Medulla oblongata (tissue), 1 donor: ENCODE data around the gene DET1.
"Not testable (repeated sequence)": the region's sequence is repeated elsewhere in the genome, so short reads cannot be mapped to it uniquely, and the experiment has no call there.

ENCODE experiments used
- DNase-seq: peaks from one replicate; pipeline ENCODE4 v3.0.0-alpha.2; 2015; ENCODE audit errors: extremely low spot score

DET1 gene

GRCh38 chr15:88546248-88547129 lies at the start of gene DET1:
Gene DET1 (minus strand): TSS chr15:88546681. CDS start chr15:88531705, 14,976 bp downstream.
- peak; percentile 96 for DNase-seq

DNA sequence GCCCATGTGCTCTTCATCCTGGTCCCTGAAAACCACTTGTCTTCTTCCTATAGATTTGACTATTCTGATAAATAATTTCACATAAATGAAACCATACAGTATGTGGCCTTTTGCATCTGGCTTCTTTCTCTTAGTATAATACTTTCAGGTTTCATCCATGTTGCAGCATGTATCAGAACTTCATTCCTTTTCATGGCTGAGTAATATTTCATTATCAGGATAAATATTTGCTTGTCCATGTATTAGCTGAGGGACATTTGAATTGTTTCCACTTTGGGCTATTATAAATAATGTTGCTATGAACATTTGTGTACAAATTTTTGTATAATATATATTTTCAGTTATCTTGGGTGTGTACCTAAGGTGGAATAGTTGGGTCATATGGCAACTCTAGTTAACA lies 44.9 kb upstream of the DET1 start:
- no peak for DNase-seq

GRCh38 chr15:88590759-88591158 lies 44.3 kb upstream of the DET1 start:
- DNase-seq: no peak

DNA sequence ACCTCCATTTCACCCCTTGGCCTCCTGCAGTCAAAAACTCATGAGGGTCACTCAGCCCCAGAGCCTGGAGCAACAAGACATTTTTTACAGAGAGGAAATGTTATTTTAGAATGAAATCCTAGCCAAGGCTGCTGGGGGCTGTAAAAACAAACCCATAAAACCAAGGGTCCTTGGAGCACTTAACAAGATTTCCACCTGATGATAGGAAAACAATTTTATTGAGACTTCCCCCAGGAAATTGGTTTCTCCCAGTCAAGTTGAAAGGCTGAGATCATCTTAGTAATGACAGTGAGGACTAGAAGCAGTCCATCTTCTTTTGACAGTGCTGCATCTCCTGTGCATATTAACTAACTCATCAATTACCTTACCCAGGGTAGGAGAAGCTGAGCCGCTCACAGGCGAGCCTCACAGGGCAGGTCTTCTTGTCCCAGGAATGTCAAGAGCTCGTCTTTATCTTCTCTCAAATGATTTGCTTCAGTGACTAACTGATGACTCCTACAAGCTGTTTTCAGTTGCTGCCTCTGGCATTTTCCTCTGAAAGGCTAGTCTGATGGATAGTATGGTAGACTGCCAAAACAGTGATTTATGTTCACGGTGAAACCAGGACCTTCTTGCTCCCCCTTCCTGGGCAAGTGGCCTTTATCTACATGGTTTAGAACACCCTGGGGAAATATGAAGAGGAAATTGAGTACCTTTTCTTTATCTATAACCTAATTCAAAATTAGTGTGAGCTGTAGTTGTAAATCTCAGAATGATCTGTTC lies 40.1 kb upstream of the DET1 start:
- no peak for DNase-seq

GRCh38 chr15:88580532-88580931 lies 34.1 kb upstream of the DET1 start:
- DNase-seq: no peak

DNA sequence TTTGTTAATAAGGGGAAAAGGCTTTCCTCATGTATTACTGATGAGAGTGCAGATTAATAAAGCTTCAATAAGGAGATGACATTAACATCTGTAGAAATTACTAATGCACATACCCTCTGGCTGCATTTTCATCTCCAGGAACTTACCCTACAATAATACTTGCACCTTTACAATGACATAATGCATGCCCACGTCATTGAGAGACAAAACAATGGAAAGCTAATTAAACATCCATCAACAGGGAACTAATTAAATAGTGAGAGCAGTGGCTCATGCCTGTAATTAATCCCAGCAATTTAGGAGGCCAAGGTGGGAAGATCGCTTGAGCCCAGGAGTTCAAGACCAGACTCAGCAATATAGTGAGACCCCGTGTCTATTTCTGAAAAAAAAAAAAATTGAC lies 32.8 kb upstream of the DET1 start:
- no peak for DNase-seq

- no peak for DNase-seq
Observed at GRCh38 chr15:88574655-88575054, 28.2 kb upstream of the DET1 start.

- no peak for DNase-seq
Observed at GRCh38 chr15:88574077-88574476, 27.6 kb upstream of the DET1 start.

DNA sequence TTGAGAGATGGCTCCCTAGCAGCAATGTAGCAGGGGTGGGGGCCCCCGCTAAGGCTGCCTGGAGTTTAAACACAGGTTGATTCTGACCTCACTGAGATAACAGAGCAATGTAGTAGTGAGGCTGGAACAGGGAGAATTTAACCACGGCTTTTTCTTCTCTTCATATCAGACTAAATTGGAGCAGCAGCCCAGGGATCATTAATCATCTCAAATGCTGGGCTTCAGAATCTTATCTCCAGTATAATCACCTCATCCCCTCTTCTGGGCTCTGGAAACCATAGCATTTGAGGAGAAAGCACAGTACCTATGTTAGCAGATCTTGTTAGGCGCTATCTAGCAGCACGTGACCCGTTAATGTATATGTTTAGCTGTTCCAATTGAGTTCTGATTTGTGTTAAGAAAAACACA lies 25.4 kb upstream of the DET1 start:
- no peak for DNase-seq

GRCh38 chr15:88571153-88571851 lies 24.8 kb upstream of the DET1 start:
- no peak for DNase-seq

DNA sequence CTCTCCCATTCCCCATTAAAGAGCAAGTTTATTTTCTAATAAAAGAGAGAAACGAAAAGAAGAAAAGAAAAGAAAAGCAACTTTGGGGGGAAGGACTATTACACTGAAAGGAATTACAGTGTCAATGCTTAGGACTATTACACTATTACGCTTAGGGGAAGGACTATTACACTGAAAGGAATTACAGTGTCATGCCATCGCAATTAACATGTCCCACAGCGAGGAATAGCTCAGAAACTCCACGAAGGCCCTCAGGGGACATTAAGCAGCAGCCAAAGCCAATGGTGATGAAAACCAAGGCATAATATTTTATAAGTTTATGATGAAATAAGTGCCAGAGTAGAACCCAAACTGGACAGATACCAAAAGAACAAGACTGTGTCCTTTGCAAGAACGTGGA lies 22.1 kb upstream of the DET1 start:
- no peak for DNase-seq

- no peak for DNase-seq
Observed at GRCh38 chr15:88564741-88565140, 18.3 kb upstream of the DET1 start.

DNA sequence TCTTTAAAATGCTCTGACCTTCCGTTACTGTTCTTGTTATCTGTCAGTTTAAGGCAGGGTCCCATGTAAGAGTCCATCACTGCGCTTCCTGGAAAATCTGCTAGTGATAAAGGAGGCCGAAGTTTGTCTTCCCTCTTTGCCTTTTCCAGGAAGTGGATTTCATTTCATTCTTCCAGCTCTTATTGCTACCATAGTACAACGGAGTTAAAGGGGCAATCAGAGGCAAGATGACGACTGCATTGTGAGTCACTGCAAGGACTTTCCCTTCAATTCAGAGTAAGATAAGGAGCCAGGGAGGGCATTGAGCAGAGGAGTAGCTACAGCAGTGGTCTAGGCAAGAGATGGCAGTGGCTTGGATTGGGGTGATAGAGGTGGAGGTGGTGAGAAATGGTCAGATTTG lies 17.2 kb upstream of the DET1 start:
- DNase-seq: no peak

DNA sequence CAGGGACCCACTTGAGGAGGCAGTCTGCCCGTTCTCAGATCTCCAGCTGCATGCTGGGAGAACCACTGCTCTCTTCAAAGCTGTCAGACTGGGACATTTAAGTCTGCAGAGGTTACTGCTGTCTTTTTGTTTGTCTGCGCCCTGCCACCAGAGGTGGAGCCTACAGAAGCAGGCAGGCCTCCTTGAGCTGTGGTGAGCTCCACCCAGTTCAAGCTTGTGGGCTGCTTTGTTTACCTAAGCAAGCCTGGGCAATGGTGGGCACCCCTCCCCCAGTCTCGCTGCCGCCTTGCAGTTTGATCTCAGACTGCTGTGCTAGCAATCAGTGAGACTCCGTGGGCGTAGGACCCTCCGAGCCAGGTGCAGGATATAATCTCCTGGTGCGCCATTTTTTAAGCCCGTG lies 13.1 kb upstream of the DET1 start:
- DNase-seq: not testable (repeated sequence)

GRCh38 chr15:88558026-88558425 lies 11.5 kb upstream of the DET1 start:
- DNase-seq: not testable (repeated sequence)

GRCh38 chr15:88548009-88548408 lies 1.5 kb upstream of the DET1 start:
- not testable (repeated sequence) for DNase-seq

- not testable (repeated sequence) for DNase-seq
Observed at GRCh38 chr15:88545578-88546247, 768 bp downstream of the DET1 start.

DNA sequence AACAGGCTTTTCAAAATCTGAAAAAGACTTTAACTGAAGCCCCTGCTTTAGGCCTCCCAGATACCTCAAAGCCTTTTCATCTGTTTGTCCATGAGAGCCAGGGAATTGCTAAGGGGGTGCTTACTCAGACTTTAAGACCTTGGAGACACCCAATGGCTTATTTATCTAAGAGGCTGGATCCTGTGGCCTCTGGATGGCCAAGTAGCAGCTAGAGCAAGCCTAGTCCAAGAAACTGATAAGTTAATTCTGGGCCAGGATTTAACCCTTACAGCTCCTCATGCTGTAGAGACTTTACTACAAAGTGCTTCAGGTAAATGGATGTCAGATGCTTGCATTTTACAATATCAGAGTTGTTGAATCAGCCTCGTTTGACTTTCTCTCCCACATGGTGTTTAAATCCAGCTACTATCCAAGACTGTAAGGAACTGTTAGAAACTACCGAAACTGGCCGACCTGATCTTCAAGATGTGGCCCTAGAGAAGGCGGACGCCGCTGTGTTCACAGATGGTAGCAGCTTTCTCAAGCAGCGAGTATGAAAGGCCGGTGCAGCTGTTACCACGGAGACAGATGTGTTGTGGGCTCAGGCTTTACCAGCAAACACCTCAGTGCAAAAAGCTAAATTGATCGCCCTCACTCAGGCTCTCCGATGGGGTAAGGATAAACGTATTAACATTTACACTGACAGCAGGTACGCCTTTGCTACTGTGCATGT lies 3.3 kb downstream of the DET1 start:
- DNase-seq: no peak

- DNase-seq: no peak
Observed at GRCh38 chr15:88542342-88542733, 4.1 kb downstream of the DET1 start.

- DNase-seq: no peak
Observed at GRCh38 chr15:88541709-88542341, 4.7 kb downstream of the DET1 start.

DNA sequence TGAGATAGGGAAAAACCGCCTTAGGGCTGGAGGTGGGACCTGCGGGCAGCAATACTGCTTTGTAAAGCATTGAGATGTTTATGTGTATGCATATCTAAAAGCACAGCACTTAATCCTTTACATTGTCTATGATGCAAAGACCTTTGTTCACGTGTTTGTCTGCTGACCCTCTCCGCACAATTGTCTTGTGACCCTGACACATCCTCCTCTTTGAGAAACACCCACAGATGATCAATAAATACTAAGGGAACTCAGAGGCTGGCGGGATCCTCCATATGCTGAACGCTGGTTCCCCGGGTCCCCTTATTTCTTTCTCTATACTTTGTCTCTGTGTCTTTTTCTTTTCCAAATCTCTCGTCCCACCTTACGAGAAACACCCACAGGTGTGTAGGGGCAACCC lies 5.4 kb downstream of the DET1 start:
- not testable (repeated sequence) for DNase-seq
